PC-9 (cell line): ENCODE data around the gene AHDC1.

Experiments
- CTCF ChIP-seq: fragments of 200-600 bp; sonication (generic); conservative IDR thresholded peaks from 2 replicates; pipeline ENCODE4 v1.6.1; 2017; ENCODE audit warnings: mixed run types, antibody characterized with exemption, mild to moderate bottlenecking, moderate library complexity
- EZH2 ChIP-seq: fragments of 200-600 bp; sonication (generic); IDR thresholded peaks from 2 replicates; pipeline ENCODE4 v1.8.0; 2017; ENCODE audit warnings: antibody characterized with exemption, low read depth

DNA sequence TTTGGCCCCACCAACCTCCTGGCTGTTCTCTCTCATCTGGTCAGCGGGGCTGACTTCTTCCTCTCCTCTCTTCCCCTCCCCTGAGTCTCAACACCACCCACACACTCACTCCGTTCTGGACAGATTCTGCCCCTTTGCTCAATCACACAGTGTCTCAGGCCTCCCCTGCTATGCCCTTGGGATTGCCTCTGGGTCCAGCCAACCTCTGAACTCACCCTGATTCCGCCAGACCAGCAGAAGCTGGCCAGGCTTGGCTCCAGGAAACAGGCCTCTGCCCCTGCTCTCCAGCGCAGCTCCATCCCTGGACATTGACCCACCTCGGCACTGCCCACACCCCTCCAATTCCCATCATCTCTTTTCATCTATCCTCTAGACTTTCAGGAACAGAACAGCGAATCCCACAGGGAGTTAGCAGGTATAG lies 22.1 kb downstream of the AHDC1 start:
- TF ChIP-seq CTCF: no peak
- TF ChIP-seq EZH2: no peak
